ENCODE measurements around the gene MLLT10.

Gene MLLT10

GRCh38 chr10:21525367-21526187 is 8.5 kb upstream of the MLLT10 start, which contains the start of gene SKIDA1:
TSS of gene SKIDA1 (minus strand) at chr10:21525682. CDS start at chr10:21517822, 7,860 bp downstream.
- no peak for TF ChIP-seq CTCF (conservative IDR thresholded peaks at IDR 0.05; ENCODE audit: low read depth, low read length)
- H3K4me3 ChIP-seq (ENCODE audit: low read depth, low read length): peak within 1 kb of the TSS; percentile 65
- DNase-seq (ENCODE audit: low read depth): peak; percentile 97

- no peak for TF ChIP-seq CTCF (conservative IDR thresholded peaks at IDR 0.05; ENCODE audit: low read depth, low read length)
- peak overlapping the region; percentile 65 for H3K4me3 ChIP-seq (ENCODE audit: low read depth, low read length)
- peak; percentile 85 for DNase-seq (ENCODE audit: low read depth)
Observed at GRCh38 chr10:21526188-21526859, 7.7 kb upstream of the MLLT10 start.

- H3K4me3 ChIP-seq (ENCODE audit: low read depth, low read length): peak overlapping the region; percentile 65
- no peak for TF ChIP-seq CTCF (conservative IDR thresholded peaks at IDR 0.05; ENCODE audit: low read depth, low read length)
- DNase-seq (ENCODE audit: low read depth): peak; percentile 67
Observed at GRCh38 chr10:21526860-21527597, 7.0 kb upstream of the MLLT10 start.

GRCh38 chr10:21527598-21528235 is 6.3 kb upstream of the MLLT10 start:
- TF ChIP-seq CTCF (conservative IDR thresholded peaks at IDR 0.05; ENCODE audit: low read depth, low read length): no peak
- H3K4me3 ChIP-seq (ENCODE audit: low read depth, low read length): peak overlapping the region; percentile 65
- peak; percentile 59 for DNase-seq (ENCODE audit: low read depth)

- H3K4me3 ChIP-seq (ENCODE audit: low read depth, low read length): peak overlapping the region; percentile 65
- TF ChIP-seq CTCF (conservative IDR thresholded peaks at IDR 0.05; ENCODE audit: low read depth, low read length): no peak
- DNase-seq (ENCODE audit: low read depth): no peak
Observed at GRCh38 chr10:21528236-21529031, 5.6 kb upstream of the MLLT10 start.

All from choroid plexus epithelial cell (primary cell).